Adrenal gland (tissue), 5 donors: ENCODE results near the gene GHRHR.

ENCODE experiments used
- POLR2A ChIP-seq, 2 donors: fragments of 450-650 bp; IDR thresholded peaks; one replicate each; pipeline ENCODE4 v1.6.1; 2017; ENCODE audit warnings: antibody characterized with exemption in 2 of 2, mild to moderate bottlenecking in 2 of 2, moderate library complexity in 1 of 2
- TF ChIP-seq, protein P1 (sequence below), 6 experiments: fragments of 450-650 bp in 4 of 6; fragments of 200-600 bp in 2 of 6; sonication (generic) in 1 of 6; IDR thresholded peaks; 1 replicate in 5 of 6; 2 replicates in 1 of 6; pipeline versions ENCODE4 v1.5.1 to v1.8.0; 2016 to 2021; ENCODE audit warnings: antibody characterized with exemption in 6 of 6, mild to moderate bottlenecking in 2 of 6, moderate library complexity in 1 of 6
- donor health status: DM: no; HTN: no; CAD: no.

DNA sequence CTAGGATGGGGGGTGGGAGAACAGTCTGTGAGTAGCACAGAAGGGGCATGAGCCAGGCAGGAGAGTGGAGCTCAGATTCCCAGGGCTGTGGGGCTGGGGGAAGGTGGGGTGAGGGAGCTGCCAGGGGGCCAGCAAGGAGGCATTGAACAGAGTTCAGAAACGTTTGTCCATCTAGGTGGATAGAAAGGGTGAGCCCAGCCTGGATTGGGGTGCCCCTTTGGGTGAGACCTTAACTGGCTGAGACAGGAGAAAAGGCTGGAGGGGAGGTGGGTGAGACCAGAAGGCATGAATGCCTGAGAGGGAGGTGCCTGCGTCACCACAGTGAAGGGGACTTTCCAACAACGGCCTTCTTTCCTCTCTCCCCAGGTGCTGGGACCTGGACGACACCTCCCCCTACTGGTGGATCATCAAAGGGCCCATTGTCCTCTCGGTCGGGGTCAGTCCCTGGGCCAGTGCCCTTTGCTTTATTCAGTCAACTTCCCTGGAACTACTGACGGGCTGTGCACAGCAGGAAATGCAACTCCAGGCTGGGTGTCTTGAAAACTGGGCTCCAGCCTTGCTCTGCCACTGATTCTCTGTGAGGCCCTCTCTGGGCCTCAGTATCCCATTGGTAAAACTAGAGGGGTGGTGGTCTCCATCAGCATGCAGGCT, 11.0 kb downstream of the GHRHR start:
- TF ChIP-seq, protein P1, sequence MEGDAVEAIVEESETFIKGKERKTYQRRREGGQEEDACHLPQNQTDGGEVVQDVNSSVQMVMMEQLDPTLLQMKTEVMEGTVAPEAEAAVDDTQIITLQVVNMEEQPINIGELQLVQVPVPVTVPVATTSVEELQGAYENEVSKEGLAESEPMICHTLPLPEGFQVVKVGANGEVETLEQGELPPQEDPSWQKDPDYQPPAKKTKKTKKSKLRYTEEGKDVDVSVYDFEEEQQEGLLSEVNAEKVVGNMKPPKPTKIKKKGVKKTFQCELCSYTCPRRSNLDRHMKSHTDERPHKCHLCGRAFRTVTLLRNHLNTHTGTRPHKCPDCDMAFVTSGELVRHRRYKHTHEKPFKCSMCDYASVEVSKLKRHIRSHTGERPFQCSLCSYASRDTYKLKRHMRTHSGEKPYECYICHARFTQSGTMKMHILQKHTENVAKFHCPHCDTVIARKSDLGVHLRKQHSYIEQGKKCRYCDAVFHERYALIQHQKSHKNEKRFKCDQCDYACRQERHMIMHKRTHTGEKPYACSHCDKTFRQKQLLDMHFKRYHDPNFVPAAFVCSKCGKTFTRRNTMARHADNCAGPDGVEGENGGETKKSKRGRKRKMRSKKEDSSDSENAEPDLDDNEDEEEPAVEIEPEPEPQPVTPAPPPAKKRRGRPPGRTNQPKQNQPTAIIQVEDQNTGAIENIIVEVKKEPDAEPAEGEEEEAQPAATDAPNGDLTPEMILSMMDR (IDR thresholded peaks at IDR 0.05), result peak; percentile 28 to 57 (median 48)
- no peak for TF ChIP-seq POLR2A (IDR thresholded peaks at IDR 0.05)
